Measurements from ENCODE around the gene C4orf50.

The C4orf50 gene

DNA sequence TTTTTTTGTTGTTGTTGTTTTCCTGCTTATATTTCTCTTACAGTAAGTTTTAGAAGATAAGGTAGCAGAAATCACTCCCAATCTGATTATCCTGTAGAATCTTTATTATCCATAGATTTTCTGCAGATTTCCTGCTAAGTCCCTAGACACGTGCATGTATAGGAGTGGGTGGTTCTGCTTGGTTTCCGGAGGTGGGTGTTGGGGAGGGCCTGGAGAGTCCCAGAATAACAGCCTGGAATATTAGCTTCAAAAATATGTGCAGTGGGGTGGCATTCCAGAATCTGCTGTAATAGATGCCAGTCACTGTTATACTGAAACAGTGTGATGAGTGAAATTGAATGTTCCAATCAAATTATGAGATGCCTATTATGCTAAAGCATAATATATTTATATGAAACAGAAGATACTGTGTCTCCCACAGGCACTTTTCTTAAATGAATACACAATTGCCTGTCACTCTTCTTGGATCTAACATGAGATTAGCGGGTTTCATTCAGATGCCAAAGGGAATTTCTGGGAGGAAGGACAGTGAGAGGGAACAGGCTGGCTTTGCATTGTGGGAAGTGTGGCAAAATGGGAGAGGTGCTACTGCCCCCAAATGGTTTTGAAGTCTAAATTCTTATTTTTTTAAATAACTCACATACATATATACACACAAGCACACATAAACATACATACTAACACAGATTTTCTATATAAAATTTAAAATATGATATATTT, 37.6 kb downstream of the C4orf50 start:
- Histone ChIP-seq H3K4me1 (ENCODE audit: control insufficient read depth, insufficient read depth, low read length) (no peaks in the 10 kb centered on the region), H3K4me3 (ENCODE audit: low read length) (no peak overlapping the region), H3K36me3 (ENCODE audit: control insufficient read depth, insufficient read depth, low read length) (no peaks in the 10 kb centered on the region), H3K27ac (ENCODE audit: low read length) (no peak overlapping the region), H3K27me3 (ENCODE audit: control insufficient read depth, insufficient read depth, low read length) (no peaks in the 10 kb centered on the region), H3K9me3 (ENCODE audit: control insufficient read depth, insufficient read depth, low read length) (no peaks in the 10 kb centered on the region)
- no peak for DNase-seq (ENCODE audit: low read depth, low spot score)
- WGBS (ENCODE audit: insufficient coverage, insufficient read length) = no CpG with 5 or more reads among the region's 3 CpGs

DNA sequence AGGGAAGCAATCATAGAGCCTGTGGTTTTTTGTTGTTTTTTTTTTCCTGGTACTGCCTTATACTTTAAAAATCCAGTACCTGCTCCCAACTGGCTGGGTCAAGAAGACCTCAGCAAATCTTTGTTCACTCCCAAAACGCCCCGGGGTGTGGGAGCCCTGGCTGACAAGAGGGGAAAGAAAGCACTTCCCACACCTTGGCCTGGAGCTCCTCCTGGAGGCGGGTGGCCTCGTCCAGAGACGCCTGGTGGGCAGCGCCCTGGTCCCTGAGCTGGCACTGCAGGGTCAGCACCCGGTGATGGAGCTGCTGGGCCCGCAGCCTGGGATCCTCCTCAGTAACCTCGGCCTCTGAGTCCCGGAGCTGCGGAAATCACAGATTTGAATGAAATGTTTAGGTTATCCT, 38.2 kb downstream of the C4orf50 start:
- H3K4me3 ChIP-seq (ENCODE audit: low read length) = no peak overlapping the region
- H3K4me1 ChIP-seq (ENCODE audit: control insufficient read depth, insufficient read depth, low read length) = no peaks in the 10 kb centered on the region
- no peaks in the 10 kb centered on the region for H3K9me3 ChIP-seq (ENCODE audit: control insufficient read depth, insufficient read depth, low read length)
- H3K36me3 ChIP-seq (ENCODE audit: control insufficient read depth, insufficient read depth, low read length) = no peaks in the 10 kb centered on the region
- no CpG with 5 or more reads among the region's 11 CpGs for WGBS (ENCODE audit: insufficient coverage, insufficient read length)
- H3K27ac ChIP-seq (ENCODE audit: low read length) = no peak overlapping the region
- DNase-seq (ENCODE audit: low read depth, low spot score) = no peak
- H3K27me3 ChIP-seq (ENCODE audit: control insufficient read depth, insufficient read depth, low read length) = no peaks in the 10 kb centered on the region

- Histone ChIP-seq H3K4me3 (ENCODE audit: low read length) (no peak overlapping the region), H3K36me3 (ENCODE audit: control insufficient read depth, insufficient read depth, low read length) (no peaks in the 10 kb centered on the region), H3K27me3 (ENCODE audit: control insufficient read depth, insufficient read depth, low read length) (no peaks in the 10 kb centered on the region), H3K9me3 (ENCODE audit: control insufficient read depth, insufficient read depth, low read length) (no peaks in the 10 kb centered on the region), H3K27ac (ENCODE audit: low read length) (no peak overlapping the region), H3K4me1 (ENCODE audit: control insufficient read depth, insufficient read depth, low read length) (no peaks in the 10 kb centered on the region)
- WGBS (ENCODE audit: insufficient coverage, insufficient read length) = no CpG with 5 or more reads among the region's 9 CpGs
- no peak for DNase-seq (ENCODE audit: low read depth, low spot score)
Observed at GRCh38 chr4:5976921-5977320, 41.3 kb downstream of the C4orf50 start.

DNA sequence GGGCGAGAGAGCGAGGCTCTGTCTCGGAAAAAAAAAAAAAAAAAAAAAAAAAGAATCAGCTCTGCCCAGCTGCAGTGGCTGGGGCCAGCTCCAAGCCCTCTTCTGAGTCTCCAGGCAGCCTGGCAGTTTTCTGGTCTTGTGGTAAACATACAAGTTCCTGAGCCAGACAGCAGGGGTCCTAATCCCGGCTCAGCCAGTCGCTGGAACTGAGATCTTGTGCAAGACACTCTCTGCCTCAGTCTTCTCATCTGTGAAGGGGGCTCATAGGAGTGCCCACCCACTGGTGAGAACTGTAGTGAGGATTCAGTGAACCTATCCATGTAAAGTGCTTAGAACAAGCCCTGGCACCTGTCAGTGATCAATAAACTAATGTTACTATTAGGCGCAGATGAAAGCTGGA, 41.8 kb downstream of the C4orf50 start:
- no peaks in the 10 kb centered on the region for H3K27me3 ChIP-seq (ENCODE audit: control insufficient read depth, insufficient read depth, low read length)
- no peaks in the 10 kb centered on the region for H3K4me1 ChIP-seq (ENCODE audit: control insufficient read depth, insufficient read depth, low read length)
- no peaks in the 10 kb centered on the region for H3K36me3 ChIP-seq (ENCODE audit: control insufficient read depth, insufficient read depth, low read length)
- no CpG with 5 or more reads among the region's 6 CpGs for WGBS (ENCODE audit: insufficient coverage, insufficient read length)
- DNase-seq (ENCODE audit: low read depth, low spot score) = no peak
- no peaks in the 10 kb centered on the region for H3K9me3 ChIP-seq (ENCODE audit: control insufficient read depth, insufficient read depth, low read length)
- no peak overlapping the region for H3K27ac ChIP-seq (ENCODE audit: low read length)
- H3K4me3 ChIP-seq (ENCODE audit: low read length) = no peak overlapping the region

GRCh38 chr4:5974321-5974720, 43.9 kb downstream of the C4orf50 start:
- Histone ChIP-seq H3K4me1 (ENCODE audit: control insufficient read depth, insufficient read depth, low read length) (no peaks in the 10 kb centered on the region), H3K27me3 (ENCODE audit: control insufficient read depth, insufficient read depth, low read length) (no peaks in the 10 kb centered on the region), H3K4me3 (ENCODE audit: low read length) (no peak overlapping the region), H3K9me3 (ENCODE audit: control insufficient read depth, insufficient read depth, low read length) (no peaks in the 10 kb centered on the region), H3K36me3 (ENCODE audit: control insufficient read depth, insufficient read depth, low read length) (no peaks in the 10 kb centered on the region), H3K27ac (ENCODE audit: low read length) (no peak overlapping the region)
- DNase-seq (ENCODE audit: low read depth, low spot score) = no peak
- no CpG with 5 or more reads among the region's 15 CpGs for WGBS (ENCODE audit: insufficient coverage, insufficient read length)

DNA sequence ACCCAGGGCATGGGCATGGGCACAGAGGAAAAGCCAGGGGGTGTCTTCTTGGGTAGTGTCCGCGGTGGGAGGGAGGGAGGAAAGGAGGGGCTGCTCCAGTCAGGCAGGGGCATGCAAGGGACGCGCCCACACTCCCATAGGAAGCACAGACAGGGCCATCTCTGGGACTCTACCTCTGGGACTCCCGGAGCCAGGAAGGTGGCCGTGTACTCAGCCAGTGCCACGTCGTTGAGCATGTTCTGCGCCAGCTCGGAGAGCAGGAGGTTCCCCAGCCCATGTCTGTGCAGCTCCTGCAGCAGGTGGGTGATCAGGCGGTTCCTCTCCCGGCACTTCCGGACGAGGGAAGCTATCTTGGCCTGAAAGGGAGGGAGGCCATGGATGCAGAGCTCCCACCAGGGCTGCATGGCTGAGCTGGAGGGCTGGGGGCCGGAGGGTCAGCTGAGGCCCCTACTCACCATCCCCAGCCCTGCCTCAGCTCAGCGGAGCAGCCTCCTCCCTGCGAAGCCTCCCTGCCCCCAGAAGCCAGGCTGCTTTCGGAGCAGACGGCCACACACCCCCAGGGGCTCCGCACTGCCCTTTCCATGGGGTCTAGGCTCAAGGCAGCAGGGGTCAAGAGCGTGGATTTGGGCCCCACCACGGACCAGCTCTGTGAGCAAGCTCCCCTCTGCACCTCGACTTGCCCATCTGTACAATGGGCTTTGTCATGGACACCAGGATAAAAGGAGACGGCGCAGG, 44.6 kb downstream of the C4orf50 start:
- WGBS (ENCODE audit: insufficient coverage, insufficient read length) = no CpG with 5 or more reads among the region's 25 CpGs
- no peaks in the 10 kb centered on the region for H3K4me1 ChIP-seq (ENCODE audit: control insufficient read depth, insufficient read depth, low read length)
- no peak overlapping the region for H3K27ac ChIP-seq (ENCODE audit: low read length)
- no peaks in the 10 kb centered on the region for H3K36me3 ChIP-seq (ENCODE audit: control insufficient read depth, insufficient read depth, low read length)
- H3K9me3 ChIP-seq (ENCODE audit: control insufficient read depth, insufficient read depth, low read length) = no peaks in the 10 kb centered on the region
- H3K4me3 ChIP-seq (ENCODE audit: low read length) = no peak overlapping the region
- no peak for DNase-seq (ENCODE audit: low read depth, low spot score)
- no peaks in the 10 kb centered on the region for H3K27me3 ChIP-seq (ENCODE audit: control insufficient read depth, insufficient read depth, low read length)

DNA sequence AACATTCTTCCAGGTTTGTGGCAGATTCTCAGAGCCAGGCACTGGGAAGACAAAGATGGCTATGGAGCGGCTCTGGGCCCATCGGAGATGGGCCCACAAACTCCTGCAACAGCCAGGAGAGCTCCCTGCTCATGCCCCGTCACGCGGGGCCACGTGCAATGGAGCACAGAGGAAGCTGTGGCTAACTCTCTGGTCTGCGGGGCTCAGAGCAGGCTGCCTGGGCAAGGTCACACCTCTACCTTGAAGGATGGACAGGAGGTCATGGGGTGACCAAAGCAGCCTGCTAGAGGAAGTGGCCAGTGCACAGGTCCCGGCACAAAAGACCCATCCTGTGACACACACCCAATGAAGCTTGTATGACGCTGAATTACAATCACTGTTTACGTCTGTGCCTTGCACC, 45.2 kb downstream of the C4orf50 start:
- Histone ChIP-seq H3K27me3 (ENCODE audit: control insufficient read depth, insufficient read depth, low read length) (no peaks in the 10 kb centered on the region), H3K4me1 (ENCODE audit: control insufficient read depth, insufficient read depth, low read length) (no peaks in the 10 kb centered on the region), H3K4me3 (ENCODE audit: low read length) (no peak overlapping the region), H3K9me3 (ENCODE audit: control insufficient read depth, insufficient read depth, low read length) (no peaks in the 10 kb centered on the region), H3K36me3 (ENCODE audit: control insufficient read depth, insufficient read depth, low read length) (no peaks in the 10 kb centered on the region), H3K27ac (ENCODE audit: low read length) (no peak overlapping the region)
- DNase-seq (ENCODE audit: low read depth, low spot score) = no peak
- WGBS (ENCODE audit: insufficient coverage, insufficient read length) = no CpG with 5 or more reads among the region's 10 CpGs

DNA sequence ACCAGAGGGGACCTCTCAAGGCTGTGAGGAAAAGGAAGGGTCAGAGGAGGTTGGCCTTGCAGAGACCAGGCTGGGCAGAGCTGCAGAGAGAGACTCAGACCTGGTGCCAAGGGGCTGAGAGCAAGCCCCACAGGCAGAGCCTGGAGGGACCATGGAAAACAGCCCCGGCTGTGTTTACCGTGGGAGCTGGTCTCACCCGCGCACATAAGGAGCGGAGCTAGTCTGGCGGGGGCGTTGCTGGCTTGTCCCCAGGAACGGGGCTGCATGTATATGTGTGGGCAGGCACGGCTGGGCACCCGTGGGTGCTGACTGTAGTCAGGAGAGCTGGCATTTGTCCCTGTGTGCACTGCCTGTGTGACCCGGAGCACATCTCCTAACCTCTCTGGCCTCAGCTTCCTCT, 45.7 kb downstream of the C4orf50 start:
- H3K9me3 ChIP-seq (ENCODE audit: control insufficient read depth, insufficient read depth, low read length) = no peaks in the 10 kb centered on the region
- H3K27me3 ChIP-seq (ENCODE audit: control insufficient read depth, insufficient read depth, low read length) = no peaks in the 10 kb centered on the region
- WGBS (ENCODE audit: insufficient coverage, insufficient read length) = no CpG with 5 or more reads among the region's 11 CpGs

GRCh38 chr4:5971078-5971450, 47.2 kb downstream of the C4orf50 start:
- WGBS (ENCODE audit: insufficient coverage, insufficient read length) = no CpG with 5 or more reads among the region's 7 CpGs
- Histone ChIP-seq H3K9me3 (ENCODE audit: control insufficient read depth, insufficient read depth, low read length) (no peaks in the 10 kb centered on the region), H3K4me1 (ENCODE audit: control insufficient read depth, insufficient read depth, low read length) (no peaks in the 10 kb centered on the region), H3K4me3 (ENCODE audit: low read length) (no peak overlapping the region), H3K27me3 (ENCODE audit: control insufficient read depth, insufficient read depth, low read length) (no peaks in the 10 kb centered on the region), H3K36me3 (ENCODE audit: control insufficient read depth, insufficient read depth, low read length) (no peaks in the 10 kb centered on the region), H3K27ac (ENCODE audit: low read length) (no peak overlapping the region)
- DNase-seq (ENCODE audit: low read depth, low spot score) = no peak

More for the DNA sequence above, 45.7 kb downstream of the C4orf50 start:
- H3K36me3 ChIP-seq (ENCODE audit: control insufficient read depth, insufficient read depth, low read length) = no peaks in the 10 kb centered on the region
- H3K4me1 ChIP-seq (ENCODE audit: control insufficient read depth, insufficient read depth, low read length) = no peaks in the 10 kb centered on the region
- no peak overlapping the region for H3K27ac ChIP-seq (ENCODE audit: low read length)
- no peak overlapping the region for H3K4me3 ChIP-seq (ENCODE audit: low read length)
- DNase-seq (ENCODE audit: low read depth, low spot score) = no peak

DNA sequence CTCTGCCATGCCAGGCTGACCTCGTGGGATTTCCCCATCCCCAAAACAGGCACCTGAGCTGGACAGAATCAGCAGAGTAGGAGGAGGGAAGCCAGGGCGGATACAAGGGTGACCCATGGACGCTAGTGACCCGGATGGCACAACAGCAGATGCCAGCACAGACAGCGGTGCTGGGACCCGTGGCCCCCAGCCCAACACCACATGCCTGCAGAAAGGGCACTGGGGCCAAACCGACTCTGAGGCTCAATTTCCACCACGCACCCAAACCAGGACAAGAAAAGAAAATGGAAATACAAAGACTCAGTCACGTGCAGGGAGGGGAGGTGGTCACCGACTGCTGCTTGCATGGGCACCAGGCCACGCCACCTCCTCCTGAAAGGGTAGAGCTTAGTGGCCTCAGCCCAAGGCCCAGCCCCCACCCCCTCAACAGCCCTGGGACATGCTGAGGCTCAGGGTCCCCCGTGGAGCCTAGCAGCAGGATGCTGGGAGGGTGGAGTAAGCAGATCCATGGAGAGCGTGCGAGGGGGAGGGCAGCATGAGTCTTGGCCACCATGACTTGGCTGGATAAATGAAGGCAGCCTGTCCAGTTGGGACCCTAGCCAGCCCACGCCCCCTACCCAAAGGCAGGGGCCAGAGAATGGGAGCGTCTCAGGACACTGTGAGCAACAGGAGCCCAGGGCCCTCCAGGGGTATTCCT, 47.7 kb downstream of the C4orf50 start:
- H3K36me3 ChIP-seq (ENCODE audit: control insufficient read depth, insufficient read depth, low read length) = no peaks in the 10 kb centered on the region
- no peaks in the 10 kb centered on the region for H3K27me3 ChIP-seq (ENCODE audit: control insufficient read depth, insufficient read depth, low read length)
- no peak overlapping the region for H3K4me3 ChIP-seq (ENCODE audit: low read length)
- no peak for DNase-seq (ENCODE audit: low read depth, low spot score)
- no peaks in the 10 kb centered on the region for H3K9me3 ChIP-seq (ENCODE audit: control insufficient read depth, insufficient read depth, low read length)
- no CpG with 5 or more reads among the region's 16 CpGs for WGBS (ENCODE audit: insufficient coverage, insufficient read length)
- H3K27ac ChIP-seq (ENCODE audit: low read length) = no peak overlapping the region
- H3K4me1 ChIP-seq (ENCODE audit: control insufficient read depth, insufficient read depth, low read length) = no peaks in the 10 kb centered on the region
